22Rv1 (cell line): ENCODE results near the gene OLFM1.

ENCODE experiments used
- H3K27ac ChIP-seq: fragments of 450-650 bp; 2 replicates; pipeline ENCODE4 v1.5.1; 2017
- ZFX ChIP-seq: fragments of 450-650 bp; IDR thresholded peaks from 2 replicates; pipeline ENCODE4 v1.6.1; 2017; ENCODE audit warnings: antibody characterized with exemption, borderline replicate concordance
- TF ChIP-seq, protein P1 (sequence below): fragments of 450-650 bp; IDR thresholded peaks from 2 replicates; pipeline ENCODE4 v1.5.1; 2017; ENCODE audit warnings: mild to moderate bottlenecking

Gene OLFM1

DNA sequence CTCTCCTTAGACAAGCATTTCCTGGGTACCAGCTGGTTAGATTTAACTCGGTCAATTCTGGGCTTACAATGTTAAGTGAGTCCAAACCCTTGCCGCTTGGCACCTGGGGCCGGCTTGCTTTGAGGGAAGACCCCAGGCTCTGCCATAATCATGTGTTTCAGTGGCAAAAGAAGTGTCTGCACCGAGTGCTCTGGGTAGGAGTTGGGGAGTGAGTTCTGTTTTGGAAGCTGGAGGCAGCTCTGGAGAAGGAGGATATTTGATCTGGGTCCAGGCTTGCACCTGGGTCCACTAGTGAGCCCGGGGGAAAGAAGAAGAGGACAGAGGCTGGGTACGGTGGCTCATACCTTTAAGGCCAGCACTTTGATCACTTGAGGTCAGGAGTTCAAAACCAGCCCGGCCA is 8.4 kb upstream of the OLFM1 start:
- no peak overlapping the region for H3K27ac ChIP-seq
- TF ChIP-seq, protein P1, sequence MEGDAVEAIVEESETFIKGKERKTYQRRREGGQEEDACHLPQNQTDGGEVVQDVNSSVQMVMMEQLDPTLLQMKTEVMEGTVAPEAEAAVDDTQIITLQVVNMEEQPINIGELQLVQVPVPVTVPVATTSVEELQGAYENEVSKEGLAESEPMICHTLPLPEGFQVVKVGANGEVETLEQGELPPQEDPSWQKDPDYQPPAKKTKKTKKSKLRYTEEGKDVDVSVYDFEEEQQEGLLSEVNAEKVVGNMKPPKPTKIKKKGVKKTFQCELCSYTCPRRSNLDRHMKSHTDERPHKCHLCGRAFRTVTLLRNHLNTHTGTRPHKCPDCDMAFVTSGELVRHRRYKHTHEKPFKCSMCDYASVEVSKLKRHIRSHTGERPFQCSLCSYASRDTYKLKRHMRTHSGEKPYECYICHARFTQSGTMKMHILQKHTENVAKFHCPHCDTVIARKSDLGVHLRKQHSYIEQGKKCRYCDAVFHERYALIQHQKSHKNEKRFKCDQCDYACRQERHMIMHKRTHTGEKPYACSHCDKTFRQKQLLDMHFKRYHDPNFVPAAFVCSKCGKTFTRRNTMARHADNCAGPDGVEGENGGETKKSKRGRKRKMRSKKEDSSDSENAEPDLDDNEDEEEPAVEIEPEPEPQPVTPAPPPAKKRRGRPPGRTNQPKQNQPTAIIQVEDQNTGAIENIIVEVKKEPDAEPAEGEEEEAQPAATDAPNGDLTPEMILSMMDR = no peak
- no peak for TF ChIP-seq ZFX

- TF ChIP-seq, protein P1 = no peak
- TF ChIP-seq ZFX = no peak
- no peak overlapping the region for H3K27ac ChIP-seq
These were observed 7.8 kb upstream of the OLFM1 start for GRCh38 chr9:135079676-135080075.

DNA sequence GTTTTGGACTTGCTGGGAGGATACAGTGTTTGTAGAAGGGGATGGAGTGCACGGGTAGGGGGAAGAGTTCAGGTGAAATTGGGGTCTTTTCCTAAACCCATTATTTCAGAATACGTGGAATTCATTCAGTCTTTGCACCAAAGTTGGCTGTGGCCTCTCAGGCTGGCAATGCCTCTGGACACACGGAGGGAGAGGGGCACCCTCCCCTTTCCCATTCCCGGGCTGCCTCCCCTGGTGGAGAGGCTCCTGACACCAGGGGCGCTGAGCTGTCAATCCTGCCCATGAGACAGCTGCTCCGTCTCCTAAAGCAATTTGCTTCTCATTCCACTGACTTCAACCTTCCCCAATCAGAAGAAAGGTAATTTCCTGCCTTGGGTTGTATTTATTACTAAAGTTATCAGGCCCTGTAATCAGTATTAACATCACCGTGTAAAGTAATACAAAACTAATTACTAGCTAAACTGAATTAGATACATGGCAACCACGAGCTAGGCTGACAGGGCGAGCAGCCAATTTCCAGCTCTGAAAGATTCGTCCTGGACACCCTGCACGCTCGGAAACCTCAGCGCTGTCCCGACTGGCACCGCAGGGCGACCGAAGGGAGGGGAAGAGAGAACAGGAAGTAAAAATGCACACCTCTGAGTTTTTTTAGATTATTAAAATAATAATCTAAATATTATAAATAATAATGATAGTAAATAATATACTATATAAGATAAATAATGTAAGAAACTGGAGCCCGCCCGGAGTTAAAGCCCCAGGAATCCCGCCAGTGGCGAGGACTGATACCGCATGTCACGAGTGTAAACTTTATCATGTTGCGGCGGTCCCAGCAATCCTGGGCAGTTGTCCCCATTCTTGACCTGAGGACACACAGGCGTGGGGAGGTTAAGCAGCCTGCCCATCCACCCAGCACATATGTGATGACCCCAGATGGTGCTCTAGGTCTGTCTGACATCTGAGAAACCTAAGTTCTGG is 6.9 kb upstream of the OLFM1 start:
- no peak overlapping the region for H3K27ac ChIP-seq
- TF ChIP-seq ZFX = no peak
- TF ChIP-seq, protein P1 = no peak

GRCh38 chr9:135081264-135081660 is 6.2 kb upstream of the OLFM1 start:
- no peak for TF ChIP-seq ZFX
- TF ChIP-seq, protein P1 = no peak
- no peak overlapping the region for H3K27ac ChIP-seq

GRCh38 chr9:135081731-135082130 is 5.7 kb upstream of the OLFM1 start:
- TF ChIP-seq ZFX = no peak
- TF ChIP-seq, protein P1 = no peak
- H3K27ac ChIP-seq = no peak overlapping the region

GRCh38 chr9:135082536-135082935 is 4.9 kb upstream of the OLFM1 start:
- TF ChIP-seq, protein P1 = no peak
- TF ChIP-seq ZFX = no peak
- no peak overlapping the region for H3K27ac ChIP-seq

DNA sequence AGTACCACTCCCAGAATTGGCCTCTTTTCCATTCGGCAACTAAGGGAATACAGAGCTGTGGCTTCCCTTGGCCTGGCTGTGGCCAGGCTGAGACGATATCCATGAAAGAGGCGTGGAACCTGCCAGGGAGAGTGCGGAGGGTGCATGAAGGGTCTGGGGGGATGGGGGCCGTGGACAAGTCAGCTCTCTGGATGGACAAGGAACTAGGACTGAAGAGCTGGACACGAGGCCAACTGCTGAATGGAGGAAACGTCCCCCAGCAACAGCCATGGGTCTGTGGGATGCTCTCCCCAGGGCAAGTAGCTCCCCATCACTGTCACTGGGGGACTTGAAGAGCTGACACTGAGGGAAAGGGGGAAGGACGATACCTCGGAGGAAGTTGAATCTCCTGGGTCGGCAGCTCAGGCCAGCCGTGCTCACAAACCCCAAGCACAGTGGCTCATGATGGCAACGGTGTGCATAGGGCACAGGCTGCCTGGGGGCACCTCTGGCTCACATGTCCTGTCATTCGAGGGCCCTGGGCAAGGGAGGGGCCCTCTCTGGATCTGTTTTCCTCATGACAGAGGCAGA is 4.1 kb upstream of the OLFM1 start:
- no peak for TF ChIP-seq ZFX
- no peak overlapping the region for H3K27ac ChIP-seq
